ENCODE results near the gene RAB36.

RAB36 gene

GRCh38 chr22:23187871-23188700 lies 42.8 kb downstream of the RAB36 start:
- ChIA-PET CTCF (interaction anchor here (1.0 to 2.0 kb wide), 5 partner anchors 11 to 102 kb away, joined by 3 to 10 read pairs (median 4); no protein-coding TSS in a partner anchor), POLR2A (no interaction called here)
- Histone ChIP-seq H3K27ac (ENCODE audit: insufficient read depth in 1 of 2, low read depth in 1 of 2, low read length in 2 of 2, poor library complexity in 1 of 2, severe bottlenecking in 2 of 2) (peak overlapping the region; percentile 29 to 57), H3K4me1 (ENCODE audit: control extremely low read depth in 1 of 4, control insufficient read depth in 4 of 4, insufficient read depth in 4 of 4, low read length in 3 of 4) (peaks cover 15 to 90% (median 72%) of the 10 kb centered on the region in 4 experiments), H3K27me3 (replicated peaks in 2 of 5; ENCODE audit: control insufficient read depth in 4 of 5, insufficient read depth in 5 of 5, low read length in 4 of 5) (no peaks in the 10 kb centered on the region), H3K36me3 (ENCODE audit: control insufficient read depth in 4 of 4, insufficient read depth in 4 of 4, low read length in 3 of 4) (peaks cover 0 to 69% (median 29%) of the 10 kb centered on the region in 4 experiments), H3K4me3 (ENCODE audit: control insufficient read depth in 1 of 7, extremely low read depth in 1 of 7, insufficient read depth in 4 of 7, low read depth in 2 of 7, low read length in 6 of 7) (peak overlapping the region in 1 of 7 experiments; percentile 5), H3K9me3 (ENCODE audit: control extremely low read depth in 1 of 5, control insufficient read depth in 4 of 5, insufficient read depth in 2 of 5, low read depth in 1 of 5, low read length in 4 of 5) (no peaks in the 10 kb centered on the region)
- WGBS (ENCODE audit: insufficient coverage), result 82% methylated on average over 6 of the region's 7 CpGs
- no peak for DNase-seq

- H3K36me3 ChIP-seq (ENCODE audit: control insufficient read depth in 4 of 4, insufficient read depth in 4 of 4, low read length in 3 of 4), result peaks cover 0 to 67% (median 32%) of the 10 kb centered on the region in 4 experiments
- WGBS (ENCODE audit: insufficient coverage), result 88% methylated on average over 5 of the region's 9 CpGs
- H3K27me3 ChIP-seq (replicated peaks in 2 of 5; ENCODE audit: control insufficient read depth in 4 of 5, insufficient read depth in 5 of 5, low read length in 4 of 5), result no peaks in the 10 kb centered on the region
- H3K9me3 ChIP-seq (ENCODE audit: control extremely low read depth in 1 of 5, control insufficient read depth in 4 of 5, insufficient read depth in 2 of 5, low read depth in 1 of 5, low read length in 4 of 5), result no peaks in the 10 kb centered on the region
- H3K4me3 ChIP-seq (ENCODE audit: control insufficient read depth in 1 of 7, extremely low read depth in 1 of 7, insufficient read depth in 4 of 7, low read depth in 2 of 7, low read length in 6 of 7), result no peak overlapping the region
- peaks cover 0 to 73% (median 48%) of the 10 kb centered on the region in 4 experiments for H3K4me1 ChIP-seq (ENCODE audit: control extremely low read depth in 1 of 4, control insufficient read depth in 4 of 4, insufficient read depth in 4 of 4, low read length in 3 of 4)
- ChIA-PET POLR2A (interaction anchor here (0.5 to 0.6 kb wide), 2 partner anchors 9 to 21 kb away, joined by 4 to 5 read pairs; no protein-coding TSS in a partner anchor), CTCF (interaction anchor here (1.3 kb wide), 2 partner anchors 13 to 27 kb away, joined by 3 to 4 read pairs; no protein-coding TSS in a partner anchor)
- DNase-seq, result no peak
- peak overlapping the region in 1 of 2 experiments; percentile 57 for H3K27ac ChIP-seq (ENCODE audit: insufficient read depth in 1 of 2, low read depth in 1 of 2, low read length in 2 of 2, poor library complexity in 1 of 2, severe bottlenecking in 2 of 2)
These were observed 45.2 kb downstream of the RAB36 start for GRCh38 chr22:23190526-23190925.

DNA sequence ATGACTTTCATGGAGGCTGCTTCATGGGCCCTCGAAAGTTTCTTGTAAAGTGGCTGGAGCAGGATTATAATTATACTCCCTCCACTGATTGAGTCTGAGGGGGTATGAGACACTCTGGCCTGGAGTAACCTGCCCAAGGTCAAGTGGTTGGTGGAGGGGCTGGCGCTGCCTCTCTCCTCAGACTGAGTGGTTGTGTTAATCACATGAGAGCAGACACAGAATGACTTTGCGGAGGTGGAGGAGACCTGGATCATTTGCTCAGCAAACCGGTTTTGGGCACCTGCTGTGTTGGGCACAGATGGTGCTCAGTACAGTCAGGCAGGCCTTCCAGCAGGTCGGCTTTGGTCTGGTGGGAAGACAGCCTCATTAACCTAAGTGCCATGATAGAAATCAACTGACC lies 46.9 kb downstream of the RAB36 start:
- Histone ChIP-seq H3K36me3 (ENCODE audit: control insufficient read depth in 4 of 4, insufficient read depth in 4 of 4, low read length in 3 of 4) (peaks cover 0 to 67% (median 37%) of the 10 kb centered on the region in 4 experiments), H3K27me3 (replicated peaks in 2 of 5; ENCODE audit: control insufficient read depth in 4 of 5, insufficient read depth in 5 of 5, low read length in 4 of 5) (no peaks in the 10 kb centered on the region), H3K4me3 (ENCODE audit: control insufficient read depth in 1 of 7, extremely low read depth in 1 of 7, insufficient read depth in 4 of 7, low read depth in 2 of 7, low read length in 6 of 7) (no peak overlapping the region), H3K4me1 (ENCODE audit: control extremely low read depth in 1 of 4, control insufficient read depth in 4 of 4, insufficient read depth in 4 of 4, low read length in 3 of 4) (peaks cover 0 to 69% (median 41%) of the 10 kb centered on the region in 4 experiments), H3K27ac (ENCODE audit: insufficient read depth in 1 of 2, low read depth in 1 of 2, low read length in 2 of 2, poor library complexity in 1 of 2, severe bottlenecking in 2 of 2) (peak overlapping the region; percentile 8 to 75), H3K9me3 (ENCODE audit: control extremely low read depth in 1 of 5, control insufficient read depth in 4 of 5, insufficient read depth in 2 of 5, low read depth in 1 of 5, low read length in 4 of 5) (no peaks in the 10 kb centered on the region)
- 79% methylated on average over 3 of the region's 5 CpGs for WGBS (ENCODE audit: insufficient coverage)
- POLR2A ChIA-PET, result no interaction called here
- CTCF ChIA-PET, result no interaction called here
- DNase-seq, result peak in 1 of 3 donors; percentile 23

DNA sequence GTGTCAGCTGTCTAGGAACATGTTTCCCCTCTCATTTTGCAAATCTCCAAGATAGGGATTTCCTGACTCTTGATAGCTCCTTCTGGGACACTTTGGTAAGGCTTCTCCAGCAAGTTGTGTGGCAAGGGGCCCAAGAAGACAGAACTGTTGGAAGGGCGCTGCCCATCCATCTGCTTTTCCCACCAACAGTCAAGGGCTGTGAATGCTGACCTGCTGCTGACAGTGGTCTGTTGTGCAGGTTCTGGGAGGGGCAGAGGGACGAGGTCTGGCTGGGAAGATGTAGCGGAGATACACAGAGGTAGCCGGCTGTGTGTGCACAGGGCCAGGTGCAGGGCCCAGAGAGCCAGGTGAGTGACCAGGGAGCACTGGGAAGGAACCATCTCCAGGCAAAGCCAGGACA lies 47.3 kb downstream of the RAB36 start:
- 85% methylated on average over 3 of the region's 4 CpGs for WGBS (ENCODE audit: insufficient coverage)
- peaks cover 0 to 69% (median 40%) of the 10 kb centered on the region in 4 experiments for H3K4me1 ChIP-seq (ENCODE audit: control extremely low read depth in 1 of 4, control insufficient read depth in 4 of 4, insufficient read depth in 4 of 4, low read length in 3 of 4)
- H3K27me3 ChIP-seq (replicated peaks in 2 of 5; ENCODE audit: control insufficient read depth in 4 of 5, insufficient read depth in 5 of 5, low read length in 4 of 5), result no peaks in the 10 kb centered on the region
- peak overlapping the region; percentile 8 to 75 for H3K27ac ChIP-seq (ENCODE audit: insufficient read depth in 1 of 2, low read depth in 1 of 2, low read length in 2 of 2, poor library complexity in 1 of 2, severe bottlenecking in 2 of 2)
- CTCF ChIA-PET, result interaction anchor here (0.9 kb wide), 1 partner anchor 22 kb away, joined by 3 read pairs; no protein-coding TSS in a partner anchor
- H3K36me3 ChIP-seq (ENCODE audit: control insufficient read depth in 4 of 4, insufficient read depth in 4 of 4, low read length in 3 of 4), result peaks cover 0 to 69% (median 37%) of the 10 kb centered on the region in 4 experiments
- no peak overlapping the region for H3K4me3 ChIP-seq (ENCODE audit: control insufficient read depth in 1 of 7, extremely low read depth in 1 of 7, insufficient read depth in 4 of 7, low read depth in 2 of 7, low read length in 6 of 7)
- DNase-seq, result no peak
- POLR2A ChIA-PET, result no interaction called here
- no peaks in the 10 kb centered on the region for H3K9me3 ChIP-seq (ENCODE audit: control extremely low read depth in 1 of 5, control insufficient read depth in 4 of 5, insufficient read depth in 2 of 5, low read depth in 1 of 5, low read length in 4 of 5)

DNA sequence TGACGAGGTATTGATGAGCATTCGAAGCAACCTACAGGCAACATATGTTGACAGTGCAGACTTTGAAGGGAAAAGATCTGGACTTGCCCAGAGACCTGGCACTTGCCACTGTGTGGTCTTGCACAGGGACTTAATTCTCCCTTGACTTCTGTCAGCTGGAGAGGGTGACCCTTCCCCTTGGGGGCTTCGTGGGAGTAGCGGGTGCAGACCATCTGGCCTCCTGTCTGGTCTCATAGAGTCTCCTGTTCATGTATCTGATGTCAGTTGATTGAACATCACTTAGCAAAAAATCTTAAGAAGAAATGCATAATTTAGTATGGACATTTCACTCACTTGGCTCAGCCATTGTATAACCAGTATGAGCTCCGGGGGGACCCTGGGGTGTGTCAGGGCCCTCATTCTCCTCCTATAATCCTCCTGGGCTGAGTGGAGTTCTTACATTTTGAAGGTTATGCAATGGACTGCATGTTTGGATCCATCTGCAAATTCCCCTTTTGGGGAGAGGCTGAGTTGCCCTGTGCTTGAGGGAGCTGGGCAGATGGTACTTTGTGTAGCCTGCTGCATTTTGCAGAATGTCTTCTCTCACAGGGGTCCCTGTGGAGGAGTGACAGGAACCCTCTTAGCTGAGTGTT lies 48.0 kb downstream of the RAB36 start:
- peaks cover 4 to 65% (median 35%) of the 10 kb centered on the region in 4 experiments for H3K36me3 ChIP-seq (ENCODE audit: control insufficient read depth in 4 of 4, insufficient read depth in 4 of 4, low read length in 3 of 4)
- no peaks in the 10 kb centered on the region for H3K27me3 ChIP-seq (replicated peaks in 2 of 5; ENCODE audit: control insufficient read depth in 4 of 5, insufficient read depth in 5 of 5, low read length in 4 of 5)
- H3K9me3 ChIP-seq (ENCODE audit: control extremely low read depth in 1 of 5, control insufficient read depth in 4 of 5, insufficient read depth in 2 of 5, low read depth in 1 of 5, low read length in 4 of 5), result no peaks in the 10 kb centered on the region
- POLR2A ChIA-PET, result no interaction called here
- DNase-seq, result no peak
- H3K4me3 ChIP-seq (ENCODE audit: control insufficient read depth in 1 of 7, extremely low read depth in 1 of 7, insufficient read depth in 4 of 7, low read depth in 2 of 7, low read length in 6 of 7), result no peak overlapping the region
- CTCF ChIA-PET, result interaction anchor here (0.9 to 1.3 kb wide), 3 partner anchors 16 to 21 kb away, joined by 3 to 4 read pairs (median 3); no protein-coding TSS in a partner anchor
- peaks cover 0 to 69% (median 36%) of the 10 kb centered on the region in 4 experiments for H3K4me1 ChIP-seq (ENCODE audit: control extremely low read depth in 1 of 4, control insufficient read depth in 4 of 4, insufficient read depth in 4 of 4, low read length in 3 of 4)
- H3K27ac ChIP-seq (ENCODE audit: insufficient read depth in 1 of 2, low read depth in 1 of 2, low read length in 2 of 2, poor library complexity in 1 of 2, severe bottlenecking in 2 of 2), result peak overlapping the region in 1 of 2 experiments; percentile 43
- 93% methylated on average over 4 of the region's 5 CpGs for WGBS (ENCODE audit: insufficient coverage)

GRCh38 chr22:23193882-23194281 lies 48.6 kb downstream of the RAB36 start:
- Histone ChIP-seq H3K4me3 (ENCODE audit: control insufficient read depth in 1 of 7, extremely low read depth in 1 of 7, insufficient read depth in 4 of 7, low read depth in 2 of 7, low read length in 6 of 7) (no peak overlapping the region), H3K27me3 (replicated peaks in 2 of 5; ENCODE audit: control insufficient read depth in 4 of 5, insufficient read depth in 5 of 5, low read length in 4 of 5) (no peaks in the 10 kb centered on the region), H3K36me3 (ENCODE audit: control insufficient read depth in 4 of 4, insufficient read depth in 4 of 4, low read length in 3 of 4) (peaks cover 5 to 67% (median 37%) of the 10 kb centered on the region in 4 experiments), H3K4me1 (ENCODE audit: control extremely low read depth in 1 of 4, control insufficient read depth in 4 of 4, insufficient read depth in 4 of 4, low read length in 3 of 4) (peaks cover 0 to 72% (median 37%) of the 10 kb centered on the region in 4 experiments), H3K27ac (ENCODE audit: insufficient read depth in 1 of 2, low read depth in 1 of 2, low read length in 2 of 2, poor library complexity in 1 of 2, severe bottlenecking in 2 of 2) (peak overlapping the region in 1 of 2 experiments; percentile 43), H3K9me3 (ENCODE audit: control extremely low read depth in 1 of 5, control insufficient read depth in 4 of 5, insufficient read depth in 2 of 5, low read depth in 1 of 5, low read length in 4 of 5) (no peaks in the 10 kb centered on the region)
- WGBS (ENCODE audit: insufficient coverage), result 88% methylated on average over 5 of the region's 5 CpGs
- DNase-seq, result no peak
- ChIA-PET POLR2A (no interaction called here), CTCF (interaction anchor here (1.3 to 1.9 kb wide), 3 partner anchors 14 to 17 kb away, joined by 3 to 6 read pairs (median 4); no protein-coding TSS in a partner anchor)
